ENCODE results near the gene NUAK2. TPM values are rescaled to one million over a fixed set of nuclear protein-coding genes. Genes with fewer than 3 reads are reported as not detected.

NUAK2 gene
- total RNA-seq, 1 donor from 2014 or later, result 4.5 TPM

DNA sequence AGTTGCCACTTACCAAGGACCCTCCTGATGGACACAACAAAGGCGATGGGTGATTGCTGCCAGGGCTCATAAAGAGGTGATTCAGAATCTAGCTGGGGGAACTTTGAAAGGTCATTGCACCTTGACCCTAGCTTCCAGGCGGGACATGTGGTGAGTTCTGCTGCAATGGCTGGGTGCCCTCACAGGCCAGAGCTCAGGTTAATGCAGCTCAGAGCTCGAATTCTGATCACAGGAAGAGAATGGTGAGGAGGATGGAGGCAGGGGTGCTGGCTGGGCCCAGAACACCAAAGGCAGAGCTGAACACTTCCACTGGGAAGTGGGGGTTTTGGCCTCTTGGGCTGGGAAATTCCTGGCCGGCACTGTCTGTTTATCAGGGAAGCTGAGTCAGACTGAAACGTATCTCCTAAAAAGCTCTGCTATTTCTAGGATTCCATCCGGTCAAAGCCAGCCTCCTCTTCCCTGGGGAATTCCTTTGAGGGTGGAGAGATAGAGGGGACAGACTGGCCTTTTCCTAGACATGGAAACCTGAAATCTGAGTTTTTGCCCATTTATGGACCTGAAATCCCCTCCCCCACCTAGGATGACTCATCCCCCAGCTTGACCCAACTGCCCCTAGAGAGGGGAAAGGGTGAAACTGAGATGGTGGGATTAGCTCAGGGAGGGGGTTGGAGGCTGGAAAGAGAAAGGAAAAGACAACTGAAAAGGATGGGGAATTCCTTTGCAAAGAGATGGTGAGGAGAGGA, 27.2 kb downstream of the NUAK2 start:
- TF ChIP-seq, protein P1, sequence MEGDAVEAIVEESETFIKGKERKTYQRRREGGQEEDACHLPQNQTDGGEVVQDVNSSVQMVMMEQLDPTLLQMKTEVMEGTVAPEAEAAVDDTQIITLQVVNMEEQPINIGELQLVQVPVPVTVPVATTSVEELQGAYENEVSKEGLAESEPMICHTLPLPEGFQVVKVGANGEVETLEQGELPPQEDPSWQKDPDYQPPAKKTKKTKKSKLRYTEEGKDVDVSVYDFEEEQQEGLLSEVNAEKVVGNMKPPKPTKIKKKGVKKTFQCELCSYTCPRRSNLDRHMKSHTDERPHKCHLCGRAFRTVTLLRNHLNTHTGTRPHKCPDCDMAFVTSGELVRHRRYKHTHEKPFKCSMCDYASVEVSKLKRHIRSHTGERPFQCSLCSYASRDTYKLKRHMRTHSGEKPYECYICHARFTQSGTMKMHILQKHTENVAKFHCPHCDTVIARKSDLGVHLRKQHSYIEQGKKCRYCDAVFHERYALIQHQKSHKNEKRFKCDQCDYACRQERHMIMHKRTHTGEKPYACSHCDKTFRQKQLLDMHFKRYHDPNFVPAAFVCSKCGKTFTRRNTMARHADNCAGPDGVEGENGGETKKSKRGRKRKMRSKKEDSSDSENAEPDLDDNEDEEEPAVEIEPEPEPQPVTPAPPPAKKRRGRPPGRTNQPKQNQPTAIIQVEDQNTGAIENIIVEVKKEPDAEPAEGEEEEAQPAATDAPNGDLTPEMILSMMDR (IDR thresholded peaks at IDR 0.05), result no peak
- H3K36me3 Mint-ChIP-seq (ENCODE audit: unreplicated experiment), result no peaks in the 10 kb centered on the region
- no peak overlapping the region for H3K4me3 Mint-ChIP-seq (ENCODE audit: unreplicated experiment)
- H3K27me3 Mint-ChIP-seq (ENCODE audit: unreplicated experiment), result no peaks in the 10 kb centered on the region
- H3K27ac Mint-ChIP-seq (ENCODE audit: unreplicated experiment), result peak overlapping the region; percentile 90
- H3K9me3 Mint-ChIP-seq (ENCODE audit: unreplicated experiment), result no peaks in the 10 kb centered on the region
- H3K4me1 Mint-ChIP-seq (ENCODE audit: unreplicated experiment), result peaks cover 53% of the 10 kb centered on the region
- no peak for DNase-seq (ENCODE audit: extremely low spot score, unreplicated experiment)

DNA sequence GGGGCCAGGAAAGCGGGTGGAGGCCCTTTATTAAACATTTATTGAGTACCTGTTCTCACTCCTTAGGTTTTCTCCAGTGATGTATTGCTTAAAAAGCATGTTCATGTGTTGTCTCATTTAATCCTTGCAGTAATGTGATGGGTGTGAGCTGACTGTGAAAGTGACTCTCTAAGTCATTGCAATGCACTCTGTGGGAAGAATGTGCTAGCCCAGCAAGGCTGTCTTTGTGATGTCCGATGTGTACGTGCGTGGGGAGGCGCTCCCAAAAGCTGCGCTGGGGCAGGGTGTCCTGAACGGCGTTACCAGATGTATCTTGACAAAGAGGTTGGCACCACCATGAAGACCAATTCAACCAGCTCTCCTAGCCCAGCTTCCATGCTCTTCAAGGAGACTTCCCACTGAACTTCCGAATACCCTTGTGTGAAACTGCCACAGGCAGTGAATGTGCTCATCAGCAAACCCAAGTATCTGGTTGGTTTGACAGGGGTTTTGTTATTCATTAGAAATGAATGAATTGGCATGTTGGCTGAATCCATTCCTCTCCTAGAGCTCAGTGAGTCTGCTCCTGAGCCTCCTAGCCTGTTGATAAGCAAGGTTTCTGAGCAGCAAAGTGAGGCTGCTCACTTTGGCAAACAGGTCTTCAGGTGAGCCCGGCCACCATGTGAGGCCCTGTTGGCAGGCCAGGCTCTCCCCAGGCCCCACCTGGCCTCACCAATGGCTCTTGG, 28.0 kb downstream of the NUAK2 start:
- Mint-ChIP-seq H3K27me3 (ENCODE audit: unreplicated experiment) (no peaks in the 10 kb centered on the region), H3K4me3 (ENCODE audit: unreplicated experiment) (no peak overlapping the region), H3K27ac (ENCODE audit: unreplicated experiment) (peak overlapping the region; percentile 90), H3K36me3 (ENCODE audit: unreplicated experiment) (no peaks in the 10 kb centered on the region), H3K4me1 (ENCODE audit: unreplicated experiment) (peaks cover 47% of the 10 kb centered on the region), H3K9me3 (ENCODE audit: unreplicated experiment) (no peaks in the 10 kb centered on the region)
- DNase-seq (ENCODE audit: extremely low spot score, unreplicated experiment), result no peak
- TF ChIP-seq, protein P1 (IDR thresholded peaks at IDR 0.05), result no peak

DNA sequence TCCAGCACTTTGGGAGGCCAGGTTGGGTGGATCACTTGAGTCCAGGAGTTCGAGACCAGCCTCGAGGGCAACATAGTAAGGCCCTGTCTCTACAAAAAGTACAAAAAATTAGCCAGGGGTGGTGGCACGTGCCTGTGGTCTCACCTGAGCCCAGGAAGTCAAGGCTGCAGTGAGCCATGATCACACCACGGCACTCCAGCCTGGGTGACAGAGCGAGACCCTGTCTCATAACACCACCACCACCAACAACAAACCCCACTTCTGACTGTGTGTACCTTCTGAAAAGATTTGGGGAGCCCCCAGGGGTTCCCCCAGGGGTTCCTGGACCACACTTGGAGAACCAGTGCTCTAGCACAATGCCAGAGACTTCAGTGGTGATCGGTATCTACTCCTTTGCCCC, 29.9 kb downstream of the NUAK2 start:
- Mint-ChIP-seq H3K4me1 (ENCODE audit: unreplicated experiment) (peaks cover 51% of the 10 kb centered on the region), H3K4me3 (ENCODE audit: unreplicated experiment) (no peak overlapping the region), H3K27ac (ENCODE audit: unreplicated experiment) (no peak overlapping the region), H3K9me3 (ENCODE audit: unreplicated experiment) (no peaks in the 10 kb centered on the region), H3K27me3 (ENCODE audit: unreplicated experiment) (no peaks in the 10 kb centered on the region), H3K36me3 (ENCODE audit: unreplicated experiment) (no peaks in the 10 kb centered on the region)
- DNase-seq (ENCODE audit: extremely low spot score, unreplicated experiment), result no peak
- TF ChIP-seq, protein P1 (IDR thresholded peaks at IDR 0.05), result no peak

DNA sequence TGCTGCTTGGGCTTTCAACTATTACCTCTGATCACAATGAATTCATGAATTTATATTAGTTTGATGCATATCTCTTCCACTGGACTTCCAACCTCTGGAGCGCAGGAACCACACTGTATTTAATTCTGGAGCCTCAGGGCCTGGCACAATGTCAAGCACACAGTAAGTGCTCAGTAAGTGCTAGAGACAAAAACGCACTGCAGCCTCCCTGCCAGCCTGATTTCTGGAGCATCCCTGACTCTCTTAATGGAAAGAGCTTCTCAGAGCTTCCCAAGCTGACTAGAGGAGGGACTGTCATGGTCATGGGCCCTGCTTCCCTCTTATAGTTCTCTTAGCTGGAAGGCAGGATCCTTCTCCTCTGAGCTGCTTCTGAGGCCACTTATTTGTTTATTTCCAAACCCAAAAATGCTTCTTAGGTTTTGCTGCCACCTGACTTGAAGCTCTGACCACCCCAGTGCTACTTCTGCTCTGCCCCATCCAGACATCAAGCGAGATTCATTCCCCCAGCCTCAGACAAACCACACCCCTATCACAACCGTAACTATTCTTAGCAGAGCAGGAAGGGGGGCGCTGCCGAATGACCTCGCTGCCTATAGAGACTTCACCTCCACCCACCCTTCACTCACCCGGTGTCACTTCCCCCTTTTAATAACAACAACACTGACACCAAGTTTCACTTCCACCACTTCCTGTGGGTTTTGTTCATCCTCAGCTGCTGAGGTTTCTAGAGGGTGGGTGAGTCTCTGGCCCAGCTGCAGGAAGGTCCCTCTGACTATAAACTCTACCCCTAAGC, 33.6 kb downstream of the NUAK2 start:
- DNase-seq (ENCODE audit: extremely low spot score, unreplicated experiment), result no peak
- H3K27ac Mint-ChIP-seq (ENCODE audit: unreplicated experiment), result peak overlapping the region; percentile 64
- TF ChIP-seq, protein P1 (IDR thresholded peaks at IDR 0.05), result no peak
- H3K9me3 Mint-ChIP-seq (ENCODE audit: unreplicated experiment), result no peaks in the 10 kb centered on the region
- peaks cover 52% of the 10 kb centered on the region for H3K4me1 Mint-ChIP-seq (ENCODE audit: unreplicated experiment)
- H3K27me3 Mint-ChIP-seq (ENCODE audit: unreplicated experiment), result no peaks in the 10 kb centered on the region
- no peaks in the 10 kb centered on the region for H3K36me3 Mint-ChIP-seq (ENCODE audit: unreplicated experiment)
- H3K4me3 Mint-ChIP-seq (ENCODE audit: unreplicated experiment), result no peak overlapping the region

Data from osteocyte (in vitro differentiated cells).